Body of pancreas (tissue), 4 donors: ENCODE results near the gene BEST4. TPM values are rescaled to one million over a fixed set of nuclear protein-coding genes. Genes with fewer than 3 reads are reported as not detected.
"Not testable (repeated sequence)": the region's sequence is repeated elsewhere in the genome, so short reads cannot be mapped to it uniquely, and the experiment has no call there.

ENCODE experiments used
- ATAC-seq: fragments of 150-250 bp; one replicate; pipeline ENCODE4 v1.9.1; 2016
- DNase-seq, 4 donors: peaks; one replicate each; pipeline ENCODE4 v3.0.0-alpha.2; 2019
- H3K27ac ChIP-seq, 4 donors: fragments of 200-600 bp; sonication (generic); 1 replicate in 3 of 4; 2 replicates in 1 of 4; pipeline versions ENCODE4 v1.5.1 to v1.6.1; 2016 to 2019; ENCODE audit warnings: mild to moderate bottlenecking in 1 of 4, mixed read lengths in 1 of 4, moderate library complexity in 1 of 4
- H3K27me3 ChIP-seq, 2 donors: fragments of 200-600 bp; sonication (generic); one replicate each; pipeline ENCODE4 v1.6.0; 2016; ENCODE audit warnings: mild to moderate bottlenecking in 1 of 2
- H3K36me3 ChIP-seq, 2 donors: fragments of 200-600 bp; sonication (generic); replicated peaks in 1 of 2; 2 replicates each; pipeline ENCODE4 v1.5.1; 2016; ENCODE audit warnings: low read depth in 2 of 2; ENCODE audit not compliant: insufficient read depth in 1 of 2
- H3K4me1 ChIP-seq: fragments of 200-600 bp; sonication (generic); one replicate; pipeline ENCODE4 v1.6.0; 2016
- H3K4me3 ChIP-seq, 2 donors: fragments of 200-600 bp; sonication (generic); 1 replicate in 1 of 2; 2 replicates in 1 of 2; pipeline ENCODE4 v1.5.1; 2016 to 2019
- H3K9me3 ChIP-seq, 3 donors: fragments of 200-600 bp; sonication (generic); 1 replicate in 2 of 3; 2 replicates in 1 of 3; pipeline ENCODE4 v1.5.1; 2016
- POLR2A ChIP-seq, 3 donors: fragments of 450-650 bp; IDR thresholded peaks; one replicate each; pipeline ENCODE4 v1.6.1; 2016; ENCODE audit warnings: antibody characterized with exemption in 3 of 3, mild to moderate bottlenecking in 2 of 3
- WGBS, 2 donors: methylation state at CpG; one replicate each; pipeline ENCODE4 v1.1.5; 2017; 5-methylcytosine and 5-hydroxymethylcytosine counted together
- intact Hi-C: fragments of 100-400 bp; cut with DNase I; formaldehyde crosslinking; loops from one replicate; pipeline ENCODE4 v1.15.1; 2023
- total RNA-seq, 2 donors: library from RNA; depleted of rRNA; stranded (reverse); fragments of >200 nt; gene quantifications; one replicate each; pipeline ENCODE4 v1.1.0, GENCODE V29; 2016
- TF ChIP-seq, protein P1 (sequence below), 7 experiments: fragments of 450-650 bp in 4 of 7; fragments of 200-600 bp in 3 of 7; sonication (generic) in 3 of 7; IDR thresholded peaks; one replicate each; pipeline ENCODE4 v1.5.1; 2016 to 2019; ENCODE audit warnings: antibody characterized with exemption in 7 of 7

The BEST4 gene
- total RNA-seq, 2 donors from 2014 or later = 0.26 TPM; not detected in 1

DNA sequence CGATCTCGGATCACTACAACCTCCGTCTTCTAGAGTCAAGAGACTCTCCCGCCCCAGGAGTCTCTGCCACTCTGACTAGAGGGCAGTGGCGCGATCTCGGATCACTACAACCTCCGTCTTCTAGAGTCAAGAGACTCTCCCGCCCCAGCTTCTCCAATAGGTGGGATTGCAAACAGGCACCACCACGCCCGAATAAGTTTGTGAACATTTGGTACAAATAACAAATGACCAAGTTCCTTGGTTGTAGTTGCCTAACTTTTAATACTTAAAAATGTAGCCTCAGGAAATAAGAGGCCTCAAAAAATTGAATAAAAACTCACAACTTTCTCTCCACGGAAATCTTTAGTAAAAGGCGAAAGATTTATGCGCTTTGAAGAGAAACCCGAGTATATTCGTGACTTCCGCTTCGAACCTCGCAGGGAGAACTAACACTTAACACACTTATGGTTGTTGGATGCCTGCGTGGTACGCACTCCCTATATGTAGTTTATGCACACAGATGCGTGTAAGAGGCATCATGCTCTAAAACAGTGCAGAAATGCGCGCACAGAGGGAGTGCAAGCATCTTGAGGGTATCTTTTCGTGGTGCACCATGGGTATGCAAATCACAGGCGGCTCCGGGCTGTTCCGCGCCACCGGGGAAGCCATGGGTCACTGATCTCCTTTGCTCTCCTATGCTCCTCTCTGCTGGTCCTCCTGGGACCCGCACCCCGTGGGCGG is 31.8 kb upstream of the BEST4 start:
- intact Hi-C loops = no loop called here
- H3K4me1 ChIP-seq = peaks cover 26% of the 10 kb centered on the region
- DNase-seq (peak; percentile 83 to 86 (median 84)), ATAC-seq (peak; percentile 89)
- TF ChIP-seq, protein P1, sequence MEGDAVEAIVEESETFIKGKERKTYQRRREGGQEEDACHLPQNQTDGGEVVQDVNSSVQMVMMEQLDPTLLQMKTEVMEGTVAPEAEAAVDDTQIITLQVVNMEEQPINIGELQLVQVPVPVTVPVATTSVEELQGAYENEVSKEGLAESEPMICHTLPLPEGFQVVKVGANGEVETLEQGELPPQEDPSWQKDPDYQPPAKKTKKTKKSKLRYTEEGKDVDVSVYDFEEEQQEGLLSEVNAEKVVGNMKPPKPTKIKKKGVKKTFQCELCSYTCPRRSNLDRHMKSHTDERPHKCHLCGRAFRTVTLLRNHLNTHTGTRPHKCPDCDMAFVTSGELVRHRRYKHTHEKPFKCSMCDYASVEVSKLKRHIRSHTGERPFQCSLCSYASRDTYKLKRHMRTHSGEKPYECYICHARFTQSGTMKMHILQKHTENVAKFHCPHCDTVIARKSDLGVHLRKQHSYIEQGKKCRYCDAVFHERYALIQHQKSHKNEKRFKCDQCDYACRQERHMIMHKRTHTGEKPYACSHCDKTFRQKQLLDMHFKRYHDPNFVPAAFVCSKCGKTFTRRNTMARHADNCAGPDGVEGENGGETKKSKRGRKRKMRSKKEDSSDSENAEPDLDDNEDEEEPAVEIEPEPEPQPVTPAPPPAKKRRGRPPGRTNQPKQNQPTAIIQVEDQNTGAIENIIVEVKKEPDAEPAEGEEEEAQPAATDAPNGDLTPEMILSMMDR (IDR thresholded peaks at IDR 0.05) = peak in 3 of 7 experiments; percentile 22 to 36 (median 32)
- TF ChIP-seq POLR2A (IDR thresholded peaks at IDR 0.05) = peak; percentile 95 to 100 (median 100)
- peak overlapping the region; percentile 19 to 28 for H3K4me3 ChIP-seq
- 0 to 2% methylated on average over 24 to 33 of the region's 33 CpGs for WGBS, 2 donors
- no peaks in the 10 kb centered on the region for H3K27me3 ChIP-seq
- no peaks in the 10 kb centered on the region for H3K36me3 ChIP-seq
- peak overlapping the region; percentile 95 to 98 (median 96) for H3K27ac ChIP-seq
- no peaks in the 10 kb centered on the region for H3K9me3 ChIP-seq

GRCh38 chr1:44819196-44819607 is 31.2 kb upstream of the BEST4 start:
- 0 to 1% methylated on average over 12 to 13 of the region's 13 CpGs for WGBS, 2 donors
- intact Hi-C loops = no loop called here
- H3K4me3 ChIP-seq = peak overlapping the region in 1 of 2 donors; percentile 19
- H3K36me3 ChIP-seq = no peaks in the 10 kb centered on the region
- H3K27me3 ChIP-seq = no peaks in the 10 kb centered on the region
- peaks cover 32% of the 10 kb centered on the region for H3K4me1 ChIP-seq
- peak overlapping the region; percentile 95 to 98 (median 96) for H3K27ac ChIP-seq
- DNase-seq (no peak), ATAC-seq (peak; percentile 3)
- TF ChIP-seq POLR2A (IDR thresholded peaks at IDR 0.05) = no peak
- TF ChIP-seq, protein P1 (IDR thresholded peaks at IDR 0.05) = no peak
- no peaks in the 10 kb centered on the region for H3K9me3 ChIP-seq

DNA sequence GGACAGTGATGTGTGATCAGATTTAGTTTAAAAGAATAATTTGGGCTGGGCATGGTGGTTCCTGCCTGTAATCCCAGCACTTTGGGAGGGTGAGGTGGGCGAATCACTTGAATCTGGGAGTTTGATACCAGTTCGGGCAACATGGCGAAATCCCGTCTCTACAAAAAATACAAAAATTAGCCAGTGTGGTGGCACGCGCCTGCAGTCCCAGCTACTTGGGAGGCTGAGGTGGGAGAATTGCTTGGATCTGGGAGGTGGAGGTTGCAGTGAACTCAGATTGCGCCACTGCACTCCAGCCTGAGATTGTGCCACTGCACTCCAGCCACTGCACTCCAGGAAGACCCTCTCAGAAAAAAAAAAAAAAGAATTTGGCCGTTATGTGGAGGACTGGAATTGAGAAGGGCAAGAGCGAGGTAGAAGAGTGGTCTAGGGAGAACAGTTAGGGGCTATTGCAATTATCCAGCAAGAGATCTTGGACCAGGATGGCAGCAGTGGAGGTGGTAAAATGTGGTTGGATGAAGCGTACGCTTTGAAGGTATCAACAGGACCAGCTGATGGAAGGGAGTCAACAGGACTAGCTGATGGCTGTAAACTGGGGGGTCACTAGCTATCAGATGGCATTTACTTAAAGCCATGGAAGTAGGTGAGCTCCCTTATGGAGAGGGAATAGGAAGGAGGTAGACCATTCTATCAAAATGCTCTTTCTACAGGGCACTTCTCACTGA is 30.0 kb upstream of the BEST4 start:
- no peaks in the 10 kb centered on the region for H3K9me3 ChIP-seq
- ATAC-seq (no peak), DNase-seq (no peak)
- TF ChIP-seq, protein P1 (IDR thresholded peaks at IDR 0.05) = no peak
- no peak for TF ChIP-seq POLR2A (IDR thresholded peaks at IDR 0.05)
- H3K27me3 ChIP-seq = no peaks in the 10 kb centered on the region
- H3K27ac ChIP-seq = no peak overlapping the region
- H3K4me3 ChIP-seq = no peak overlapping the region
- H3K4me1 ChIP-seq = peaks cover 43% of the 10 kb centered on the region
- intact Hi-C loops = no loop called here
- no peaks in the 10 kb centered on the region for H3K36me3 ChIP-seq
- WGBS, 2 donors = 91 to 92% methylated on average over 11 of the region's 11 CpGs

- intact Hi-C loops = no loop called here
- ATAC-seq (no peak), DNase-seq (no peak)
- H3K36me3 ChIP-seq = no peaks in the 10 kb centered on the region
- no peaks in the 10 kb centered on the region for H3K9me3 ChIP-seq
- H3K27me3 ChIP-seq = no peaks in the 10 kb centered on the region
- TF ChIP-seq, protein P1 (IDR thresholded peaks at IDR 0.05) = no peak
- no peak for TF ChIP-seq POLR2A (IDR thresholded peaks at IDR 0.05)
- 70 to 71% methylated on average over 2 of the region's 2 CpGs for WGBS, 2 donors
- H3K27ac ChIP-seq = no peak overlapping the region
- peaks cover 47% of the 10 kb centered on the region for H3K4me1 ChIP-seq
- H3K4me3 ChIP-seq = no peak overlapping the region
Observed at GRCh38 chr1:44817307-44817706, 29.3 kb upstream of the BEST4 start.

DNA sequence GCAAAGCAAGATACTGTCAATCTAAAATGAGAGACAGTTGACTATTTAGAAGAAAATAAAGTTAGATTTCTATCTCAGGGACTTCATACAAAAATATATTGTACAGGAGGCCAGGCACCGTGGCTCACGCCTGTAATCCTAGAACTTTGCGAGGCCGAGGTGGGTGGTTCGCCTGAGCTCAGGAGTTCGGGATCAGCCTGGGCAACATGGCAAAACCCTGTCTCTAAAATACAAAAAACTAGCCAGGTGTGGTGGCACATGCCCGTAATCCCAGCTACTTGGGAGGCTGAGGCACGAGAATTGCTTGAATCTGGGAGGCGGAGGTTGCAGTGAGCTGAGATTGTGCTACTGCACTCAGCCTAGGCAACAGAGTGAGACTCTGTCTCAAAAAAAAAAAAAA is 28.0 kb upstream of the BEST4 start:
- 90 to 92% methylated on average over 9 of the region's 9 CpGs for WGBS, 2 donors
- ATAC-seq, H3K36me3 ChIP-seq, intact Hi-C loops, H3K9me3 ChIP-seq, DNase-seq, H3K4me3 ChIP-seq, H3K27ac ChIP-seq, H3K27me3 ChIP-seq: not testable (repeated sequence)
- H3K4me1 ChIP-seq = peaks cover 42% of the 10 kb centered on the region
